NCI-H2171 treated with DMSO at 0.1 percent for 48 hours (cell line): ENCODE measurements around the gene CSH2.
A peak's percentile ranks its signal among the peaks of the same experiment; 100 is the strongest.

ENCODE experiments used
- DNase-seq: peaks from one replicate; lab custom pipeline; 2025; lab: John Stamatoyannopoulos, UW

CSH2 gene

GRCh38 chr17:63834431-63835166, 38.9 kb downstream of the CSH2 start:
- DNase-seq = peak; percentile 83

- DNase-seq = no peak
These were observed 39.6 kb downstream of the CSH2 start for GRCh38 chr17:63833741-63834373.

GRCh38 chr17:63833026-63833740, 40.3 kb downstream of the CSH2 start:
- DNase-seq = no peak

- DNase-seq = no peak
These were observed 41.0 kb downstream of the CSH2 start for GRCh38 chr17:63832455-63832854.

- DNase-seq = no peak
These were observed 41.5 kb downstream of the CSH2 start for GRCh38 chr17:63832014-63832413.

GRCh38 chr17:63831505-63831904, 42.0 kb downstream of the CSH2 start:
- DNase-seq = no peak

- DNase-seq = no peak
These were observed 42.5 kb downstream of the CSH2 start for GRCh38 chr17:63830904-63831491.

- no peak for DNase-seq
These were observed 43.2 kb downstream of the CSH2 start for GRCh38 chr17:63830278-63830677.

GRCh38 chr17:63828936-63829335, 44.5 kb downstream of the CSH2 start:
- no peak for DNase-seq

- no peak for DNase-seq
These were observed 45.7 kb downstream of the CSH2 start for GRCh38 chr17:63827801-63828221.

GRCh38 chr17:63827002-63827800, 46.3 kb downstream of the CSH2 start, which contains the start of the genes FTSJ3 and PSMC5:
Gene FTSJ3 (minus strand): TSS chr17:63827663. CDS start chr17:63826902, 761 bp downstream.
Gene PSMC5 (plus strand): TSS chr17:63827431. CDS start chr17:63827491, 60 bp downstream.
- DNase-seq = peak; percentile 97

- no peak for DNase-seq
These were observed 46.9 kb downstream of the CSH2 start for GRCh38 chr17:63826468-63827001.

- DNase-seq = no peak
These were observed 49.1 kb downstream of the CSH2 start for GRCh38 chr17:63824362-63824761.

GRCh38 chr17:63823659-63824331, 49.7 kb downstream of the CSH2 start:
- DNase-seq = no peak

GRCh38 chr17:63822537-63822936, 50.9 kb downstream of the CSH2 start:
- no peak for DNase-seq
